Glutamatergic neuron (in vitro differentiated cells): ENCODE results near the gene PAPOLB. TPM values are rescaled to one million over a fixed set of nuclear protein-coding genes. Genes with fewer than 3 reads are reported as not detected.

ENCODE experiments used
- DNase-seq: peaks from one replicate; pipeline ENCODE4 v3.0.0; 2022
- H3K27ac Mint-ChIP-seq: one replicate; pipeline ENCODE4 v1.8.0; 2020; ENCODE audit warnings: mild to moderate bottlenecking, mixed read lengths, inconsistent platforms; ENCODE audit not compliant: unreplicated experiment
- H3K27me3 Mint-ChIP-seq: one replicate; pipeline ENCODE4 v1.8.0; 2020; ENCODE audit warnings: mild to moderate bottlenecking, moderate library complexity, mixed read lengths, inconsistent platforms; ENCODE audit not compliant: unreplicated experiment
- H3K36me3 Mint-ChIP-seq: one replicate; pipeline ENCODE4 v1.8.0; 2020; ENCODE audit warnings: mild to moderate bottlenecking, mixed read lengths, inconsistent platforms; ENCODE audit not compliant: unreplicated experiment
- H3K4me1 Mint-ChIP-seq: one replicate; pipeline ENCODE4 v1.8.0; 2020; ENCODE audit warnings: mild to moderate bottlenecking, low read depth, mixed read lengths, inconsistent platforms; ENCODE audit not compliant: unreplicated experiment
- H3K4me3 Mint-ChIP-seq: one replicate; pipeline ENCODE4 v1.8.0; 2020; ENCODE audit warnings: mild to moderate bottlenecking, mixed read lengths, inconsistent platforms; ENCODE audit not compliant: unreplicated experiment
- H3K9me3 Mint-ChIP-seq: one replicate; pipeline ENCODE4 v1.8.0; 2020; ENCODE audit warnings: mild to moderate bottlenecking, moderate library complexity, mixed read lengths, inconsistent platforms; ENCODE audit not compliant: unreplicated experiment
- CTCF ChIP-seq: fragments of 200-600 bp; sonication (generic); IDR thresholded peaks from one replicate; pipeline ENCODE4 v1.5.0; 2021; ENCODE audit not compliant: partially characterized antibody, unreplicated experiment
- total RNA-seq: library from RNA; stranded (reverse); fragmentation: NEBNext Ultra II Directional; extraction: Animal tissue kit (Norgen Biotek cat#: 25700); gene quantifications from one replicate; pipeline ENCODE4 v1.2.1, GENCODE V29; 2021; ENCODE audit not compliant: unreplicated experiment

Gene PAPOLB
- total RNA-seq, 1 donor from 2014 or later: 1.2 TPM

- no peak for DNase-seq
- TF ChIP-seq CTCF: no peak
- no peaks in the 10 kb centered on the region for H3K36me3 Mint-ChIP-seq
- peaks cover 10% of the 10 kb centered on the region for H3K9me3 Mint-ChIP-seq
- H3K27me3 Mint-ChIP-seq: peaks cover 6% of the 10 kb centered on the region
- no peak overlapping the region for H3K27ac Mint-ChIP-seq
- peak overlapping the region; percentile 15 for H3K4me3 Mint-ChIP-seq
- H3K4me1 Mint-ChIP-seq: peaks cover 22% of the 10 kb centered on the region
Observed at GRCh38 chr7:4838626-4839334, 23.1 kb downstream of the PAPOLB start.

DNA sequence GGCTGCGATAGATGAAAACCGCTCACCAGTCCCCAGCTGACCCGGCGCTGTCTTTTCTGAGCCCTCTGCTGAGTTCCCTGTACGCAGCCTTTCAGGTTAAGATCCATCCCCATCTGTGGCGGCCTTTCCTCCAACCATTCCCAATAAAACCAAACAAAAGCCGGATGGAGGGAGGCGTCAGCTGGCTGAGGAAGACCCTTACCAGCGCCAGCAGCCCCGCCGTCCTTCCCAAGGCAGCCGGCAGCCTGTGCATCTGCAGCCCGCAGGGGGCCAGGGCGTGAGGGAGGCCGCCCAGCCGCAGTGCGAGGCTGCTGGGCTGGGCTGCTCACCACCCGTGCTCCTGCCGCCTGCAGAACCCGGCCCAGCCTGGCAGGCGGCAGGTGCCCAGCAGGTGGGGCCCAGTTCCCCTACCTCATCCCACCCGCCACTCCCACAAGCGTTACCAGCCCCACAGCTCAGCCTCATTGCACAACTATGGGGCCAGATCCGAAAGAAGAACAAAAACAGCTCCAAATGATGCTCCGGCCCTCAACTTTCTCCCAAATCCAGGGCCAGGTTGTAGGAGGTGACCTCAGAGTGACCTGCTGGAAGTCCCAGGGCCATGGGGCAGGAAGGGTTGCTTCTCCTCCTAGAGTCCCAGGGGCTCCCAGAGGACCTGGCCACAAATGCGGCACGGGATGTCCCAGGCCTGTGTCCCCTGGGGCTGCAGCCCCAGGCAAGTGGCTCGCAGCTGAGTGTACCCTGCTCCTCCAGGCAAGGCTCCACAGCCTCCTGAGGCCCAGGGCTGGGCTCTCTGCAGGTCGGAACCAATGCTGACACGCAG, 23.8 kb downstream of the PAPOLB start:
- Mint-ChIP-seq H3K4me1 (peaks cover 22% of the 10 kb centered on the region), H3K27ac (peak overlapping the region; percentile 97), H3K4me3 (peak overlapping the region; percentile 68), H3K27me3 (peaks cover 6% of the 10 kb centered on the region), H3K9me3 (peaks cover 10% of the 10 kb centered on the region), H3K36me3 (no peaks in the 10 kb centered on the region)
- TF ChIP-seq CTCF: no peak
- peak; percentile 68 for DNase-seq

- H3K4me1 Mint-ChIP-seq: peaks cover 22% of the 10 kb centered on the region
- H3K9me3 Mint-ChIP-seq: peaks cover 10% of the 10 kb centered on the region
- no peak for TF ChIP-seq CTCF
- no peaks in the 10 kb centered on the region for H3K36me3 Mint-ChIP-seq
- peak; percentile 79 for DNase-seq
- H3K27me3 Mint-ChIP-seq: peaks cover 6% of the 10 kb centered on the region
- peak overlapping the region; percentile 68 for H3K4me3 Mint-ChIP-seq
- H3K27ac Mint-ChIP-seq: peak overlapping the region; percentile 97
Observed at GRCh38 chr7:4837041-4837802, 24.6 kb downstream of the PAPOLB start.

DNA sequence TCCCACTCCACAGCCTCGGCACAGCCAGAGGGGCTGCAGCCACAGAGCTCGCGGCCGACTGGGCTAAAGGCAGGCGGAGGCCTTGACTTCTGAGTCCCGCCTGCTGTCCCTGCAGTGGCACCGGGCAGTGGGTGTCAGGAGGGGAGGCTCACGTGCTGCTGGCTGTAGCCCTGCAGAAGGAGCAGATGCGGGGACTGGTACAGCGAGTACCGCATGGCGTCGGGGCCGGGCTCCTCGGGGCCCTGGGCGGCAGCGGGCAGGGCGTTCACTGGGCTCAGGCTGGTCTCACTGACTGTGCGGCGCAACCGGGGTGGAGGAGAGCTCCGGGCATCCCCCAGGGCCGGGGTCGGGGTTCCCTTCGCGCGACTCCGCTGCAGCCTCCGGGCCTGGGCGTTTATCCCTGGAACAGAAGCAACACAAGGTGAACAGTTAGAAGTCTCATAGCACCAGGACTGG, 25.6 kb downstream of the PAPOLB start:
- Mint-ChIP-seq H3K27ac (no peak overlapping the region), H3K4me3 (no peak overlapping the region), H3K36me3 (no peaks in the 10 kb centered on the region), H3K9me3 (peaks cover 10% of the 10 kb centered on the region), H3K27me3 (peaks cover 6% of the 10 kb centered on the region), H3K4me1 (peaks cover 20% of the 10 kb centered on the region)
- no peak for DNase-seq
- TF ChIP-seq CTCF: no peak
